LHCN-M2 (cell line): Measurements from ENCODE around the gene SREBF2. TPM values are rescaled to one million over a fixed set of nuclear protein-coding genes. Genes with fewer than 3 reads are reported as not detected.
A peak's percentile ranks its signal among the peaks of the same experiment; 100 is the strongest.

Experiments
- DNase-seq: peaks from one replicate; pipeline ENCODE4 v3.0.0-alpha.2; 2012; ENCODE audit warnings: low read depth
- total RNA-seq: library from RNA; depleted of rRNA; stranded (reverse); fragments of >200 nt; gene quantifications from 2 replicates; pipeline ENCODE4 v1.2.3, GENCODE V29; 2014

The SREBF2 gene
- total RNA-seq, 1 experiment from 2014 or later: 42.1 TPM

DNA sequence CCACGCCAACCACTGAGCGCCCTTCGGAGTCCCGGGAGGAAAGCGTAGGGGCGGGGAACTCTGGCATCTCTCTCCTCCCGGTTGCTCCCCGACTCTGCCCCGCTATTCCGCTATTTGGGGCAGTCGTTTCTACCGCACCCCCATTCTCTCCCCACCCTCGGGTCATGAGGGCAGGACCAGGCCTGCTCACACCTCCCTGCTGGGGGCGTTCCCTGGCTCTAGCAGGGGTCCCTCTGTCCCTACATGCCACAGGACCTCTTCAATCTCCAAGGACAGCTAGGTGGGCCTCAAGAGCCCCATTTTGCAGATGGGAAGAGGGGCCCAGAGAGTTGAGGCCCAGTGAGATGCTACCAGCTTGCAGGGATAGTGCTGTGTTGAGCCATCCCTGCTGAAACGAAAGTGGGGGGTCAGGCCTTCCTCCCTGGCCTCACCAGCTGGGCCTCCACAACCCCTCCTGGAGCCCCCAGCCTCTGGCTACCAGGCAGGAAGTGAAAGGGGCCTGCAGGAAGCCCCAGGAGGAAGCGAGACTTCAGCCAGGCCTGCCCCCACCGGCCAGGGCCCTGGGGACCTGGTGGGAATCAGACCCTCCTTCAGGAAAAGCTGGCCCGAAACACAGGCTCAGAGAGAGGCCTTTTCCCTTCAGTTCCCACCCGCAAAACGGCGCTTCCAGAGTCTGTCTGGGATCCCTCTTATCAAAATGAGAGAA, 87.5 kb downstream of the SREBF2 start:
- no peak for DNase-seq

DNA sequence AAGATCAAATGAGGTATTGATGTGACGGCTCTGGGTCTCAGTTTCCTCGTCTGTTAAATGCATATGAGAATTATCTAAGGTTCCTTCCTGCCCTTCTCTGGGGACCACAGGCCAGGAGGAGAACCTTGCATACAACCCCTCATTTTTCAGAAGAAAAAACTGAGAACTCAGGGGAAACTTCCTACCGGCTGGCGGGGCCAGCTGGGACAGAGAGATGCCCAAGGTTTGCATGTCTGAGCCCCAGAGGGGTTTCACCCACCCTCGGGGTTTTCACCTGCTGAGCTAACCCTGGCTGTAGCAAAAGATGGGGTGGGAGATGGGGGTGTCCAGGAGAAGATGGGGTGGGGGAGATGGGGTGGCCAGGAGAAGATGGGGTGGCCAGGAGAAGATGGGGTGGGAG, 89.4 kb downstream of the SREBF2 start:
- DNase-seq: no peak

DNA sequence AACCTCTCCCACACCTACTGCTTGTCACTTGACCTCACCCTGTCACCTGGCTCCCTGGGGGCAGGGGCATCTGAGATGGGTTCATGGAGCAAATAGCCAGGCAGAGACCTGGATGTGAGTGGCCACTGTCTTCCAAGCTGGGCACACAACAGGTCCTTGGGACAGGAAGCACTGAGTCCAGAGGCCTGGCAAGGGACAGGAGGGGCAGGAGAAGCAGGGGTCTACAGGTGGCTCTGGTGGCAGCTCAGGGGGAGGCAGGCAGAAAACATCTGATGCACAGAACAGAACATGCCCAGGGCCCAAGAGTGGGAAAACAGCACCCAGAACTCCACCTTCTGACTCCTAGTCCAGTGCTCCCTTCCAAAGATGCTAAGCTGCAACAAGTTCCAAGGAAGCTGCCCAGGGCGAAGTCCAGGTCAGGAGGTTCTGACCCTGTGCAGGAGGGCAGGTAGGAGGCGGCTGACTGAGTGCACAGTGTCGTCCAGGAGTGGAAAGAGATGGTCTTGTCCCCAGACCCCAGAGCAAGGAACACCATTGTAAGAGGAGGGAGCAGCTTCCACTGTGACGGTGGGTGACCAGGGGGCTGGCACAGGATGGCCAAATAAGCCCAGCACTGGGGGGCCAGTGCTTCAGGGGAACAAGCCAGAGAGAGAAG, 90.2 kb downstream of the SREBF2 start:
- no peak for DNase-seq

DNA sequence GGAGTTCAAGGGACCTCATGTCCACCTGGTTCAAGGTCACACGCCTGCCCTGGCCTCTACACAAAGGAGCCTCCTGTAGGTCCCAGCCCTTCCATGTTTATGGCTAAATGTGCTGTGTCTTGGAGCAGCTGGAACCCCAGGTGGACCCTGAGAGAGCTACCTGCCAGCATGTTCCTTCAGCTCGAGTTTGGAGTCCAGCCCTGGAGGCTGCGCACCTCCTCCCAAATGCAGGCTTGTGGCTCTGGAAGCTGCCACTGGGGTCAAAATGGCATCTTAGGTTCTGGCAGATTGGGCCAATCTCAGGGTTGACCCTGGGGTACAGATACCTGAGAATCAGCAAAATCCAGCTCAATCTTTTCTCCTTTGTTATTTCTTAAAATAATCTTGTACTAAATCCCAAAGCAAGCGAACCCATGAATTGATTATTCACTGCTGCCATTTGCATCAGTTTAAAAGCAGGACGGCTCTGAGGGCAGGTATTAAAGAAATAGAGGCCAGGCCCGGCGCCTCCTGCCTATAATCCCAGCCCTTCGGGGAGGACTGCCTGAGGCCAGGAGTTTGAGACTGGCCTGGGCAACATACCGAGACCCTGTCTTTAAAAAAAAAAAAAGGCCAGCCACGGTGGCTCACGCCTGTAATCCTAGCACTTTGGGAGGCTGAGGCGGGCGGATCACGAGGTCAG, 90.8 kb downstream of the SREBF2 start:
- no peak for DNase-seq

DNA sequence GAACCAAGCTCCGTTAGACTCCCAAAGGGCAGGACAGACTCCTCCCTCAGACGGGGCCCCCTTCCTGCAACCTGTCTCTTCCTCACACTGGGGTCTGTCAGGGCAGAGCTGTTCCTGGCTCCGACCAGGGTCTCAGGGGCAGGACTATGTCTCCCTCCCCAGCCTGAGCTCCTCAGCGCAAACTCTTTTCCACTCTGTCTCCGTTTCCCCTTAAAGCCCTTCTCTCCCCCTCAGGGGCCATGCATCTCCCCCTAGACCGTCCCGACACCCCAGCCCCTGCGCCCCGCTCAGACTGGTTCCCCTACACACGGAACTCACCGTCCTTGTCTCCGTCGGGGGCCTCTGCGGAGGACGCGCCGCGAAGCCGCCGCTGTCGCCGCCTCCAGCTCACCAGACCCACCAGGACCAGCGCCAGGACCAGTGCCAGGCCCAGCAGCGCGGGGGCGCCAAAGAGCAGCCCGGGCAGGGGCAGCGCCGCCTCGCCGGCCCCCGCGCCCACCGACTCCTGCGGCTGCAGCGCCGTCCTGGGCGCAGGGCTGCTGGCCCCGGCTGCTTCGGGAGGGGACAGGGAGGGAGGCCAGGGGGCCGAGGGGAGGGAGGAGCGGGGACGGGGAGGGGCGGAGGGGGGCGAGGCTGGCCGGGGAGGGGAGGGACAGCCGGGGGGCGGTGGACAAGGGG, 93.0 kb downstream of the SREBF2 start:
- DNase-seq: no peak

DNA sequence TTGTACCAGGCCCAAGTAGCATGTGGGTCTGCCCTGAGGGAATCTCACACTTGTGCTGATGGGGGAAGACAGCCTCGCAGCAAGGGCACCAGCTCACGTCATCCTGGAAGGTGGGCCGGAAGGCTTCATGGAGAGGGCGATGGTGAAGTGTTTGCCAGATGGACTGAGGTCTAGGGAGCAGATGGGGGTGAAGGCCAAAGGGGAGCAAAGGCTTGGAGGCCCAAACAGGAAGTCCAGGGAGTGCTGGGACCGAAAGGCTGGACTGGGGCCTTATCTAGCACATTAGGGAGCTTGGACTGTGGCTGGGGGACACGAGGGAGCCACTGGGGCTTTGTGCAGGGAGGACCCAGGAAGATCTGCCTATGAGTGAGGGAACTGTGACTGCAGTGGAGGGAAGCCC, 94.9 kb downstream of the SREBF2 start:
- DNase-seq: no peak

DNA sequence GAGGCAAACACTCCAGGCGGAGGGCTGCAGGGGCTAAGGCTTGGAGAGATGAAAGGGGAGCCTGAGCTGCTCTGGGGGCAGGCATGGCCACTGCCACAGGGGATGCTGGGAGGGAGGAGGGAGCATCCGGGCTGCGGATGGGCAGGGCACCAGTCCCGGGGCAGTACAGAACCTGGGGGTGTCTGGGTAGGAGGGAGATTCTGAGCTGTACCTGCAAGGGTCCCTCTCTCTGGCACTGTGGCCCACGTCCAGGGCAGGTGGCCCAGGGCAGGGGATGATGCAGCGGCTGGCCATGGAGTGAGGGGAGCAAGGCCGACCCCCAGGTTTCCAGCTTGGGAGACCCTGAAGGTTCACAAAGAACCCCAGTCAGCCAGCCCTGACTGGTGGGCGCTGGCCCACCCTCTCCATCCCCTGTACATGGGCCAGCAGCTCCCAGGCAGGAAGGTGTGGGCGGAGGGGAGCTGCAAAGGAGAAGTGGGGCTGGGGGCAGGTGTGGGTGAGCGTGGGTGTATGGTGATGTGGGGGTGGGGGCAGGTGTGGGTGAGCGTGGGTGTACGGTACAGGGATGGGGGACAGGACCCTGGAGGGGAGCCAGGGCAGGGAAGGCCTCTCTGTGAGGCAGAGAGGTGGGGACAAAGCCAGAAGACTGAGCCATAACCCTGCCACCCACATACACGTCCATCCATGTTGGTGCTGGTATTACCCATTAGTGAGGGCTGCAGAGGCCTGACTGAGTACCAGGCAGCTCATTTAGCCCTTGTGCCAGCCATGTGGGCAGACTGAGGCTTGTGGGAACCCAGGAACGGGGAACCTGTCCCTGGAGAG, 95.9 kb downstream of the SREBF2 start:
- DNase-seq: no peak

DNA sequence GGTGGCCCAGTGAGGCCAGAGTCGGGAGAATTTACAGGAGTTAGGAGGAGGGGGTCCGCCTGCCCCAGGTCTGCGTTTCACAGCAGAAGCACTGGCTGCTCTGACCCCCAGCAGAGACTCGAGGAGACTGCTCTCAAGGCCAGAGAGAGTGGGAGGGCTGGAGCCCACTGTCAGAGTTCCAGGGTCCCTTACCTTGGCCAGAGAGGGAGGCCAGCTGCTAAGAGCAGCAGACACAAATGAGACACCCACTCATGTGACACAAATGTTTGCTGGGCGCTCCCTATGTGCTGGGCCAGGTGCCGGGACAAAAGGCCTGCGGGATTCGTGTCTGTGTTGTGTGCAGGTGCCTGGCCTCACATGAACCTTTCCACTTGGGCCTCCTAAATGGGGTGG, 96.5 kb downstream of the SREBF2 start:
- DNase-seq: no peak

DNA sequence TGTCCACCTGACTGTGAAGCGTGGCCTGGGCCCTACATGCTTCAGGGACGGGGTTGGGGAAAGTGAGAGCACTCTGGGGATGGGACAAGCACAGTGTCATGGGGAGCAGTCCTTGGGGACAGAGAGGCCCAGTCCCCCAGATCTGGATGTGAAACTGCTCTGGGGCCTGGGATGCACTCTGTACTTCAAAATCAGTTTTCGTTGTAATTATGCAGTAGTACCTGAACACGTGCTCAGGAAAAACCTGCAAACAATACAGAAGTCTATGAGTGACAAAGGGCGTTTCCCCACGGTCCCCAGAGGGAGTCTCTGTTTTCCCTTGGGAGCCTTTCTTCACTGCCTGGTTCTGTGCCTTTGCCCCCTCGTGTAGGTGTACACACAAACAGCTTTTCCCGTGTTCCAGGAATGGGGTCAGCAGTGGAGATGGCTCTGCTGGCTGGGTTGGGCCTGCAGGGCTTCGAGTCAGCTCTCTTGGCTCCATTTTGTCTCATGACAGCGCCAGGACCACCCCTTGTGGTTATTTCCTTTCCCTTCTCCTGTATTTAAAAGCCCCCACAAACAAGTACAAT, 98.9 kb downstream of the SREBF2 start:
- DNase-seq: no peak

DNA sequence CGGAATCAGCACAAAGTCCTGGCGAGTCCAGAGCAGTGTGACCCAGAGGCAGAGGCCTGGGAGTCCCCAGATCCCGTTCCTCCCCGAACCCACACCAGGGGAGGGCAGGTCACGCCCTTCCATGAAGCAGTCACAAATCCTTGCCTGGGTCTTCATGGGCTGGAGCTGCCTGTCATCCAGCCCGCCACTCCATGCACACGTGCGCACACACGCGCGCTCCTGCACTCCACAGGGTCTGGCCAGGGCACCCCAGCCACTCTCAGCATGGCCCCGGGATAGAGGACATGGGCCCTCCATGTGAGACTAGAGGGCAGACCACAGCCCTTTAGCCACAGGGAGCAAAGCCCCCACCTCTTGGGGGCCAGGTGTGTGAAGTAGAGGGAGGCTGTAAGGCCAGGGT, 99.4 kb downstream of the SREBF2 start:
- no peak for DNase-seq

DNA sequence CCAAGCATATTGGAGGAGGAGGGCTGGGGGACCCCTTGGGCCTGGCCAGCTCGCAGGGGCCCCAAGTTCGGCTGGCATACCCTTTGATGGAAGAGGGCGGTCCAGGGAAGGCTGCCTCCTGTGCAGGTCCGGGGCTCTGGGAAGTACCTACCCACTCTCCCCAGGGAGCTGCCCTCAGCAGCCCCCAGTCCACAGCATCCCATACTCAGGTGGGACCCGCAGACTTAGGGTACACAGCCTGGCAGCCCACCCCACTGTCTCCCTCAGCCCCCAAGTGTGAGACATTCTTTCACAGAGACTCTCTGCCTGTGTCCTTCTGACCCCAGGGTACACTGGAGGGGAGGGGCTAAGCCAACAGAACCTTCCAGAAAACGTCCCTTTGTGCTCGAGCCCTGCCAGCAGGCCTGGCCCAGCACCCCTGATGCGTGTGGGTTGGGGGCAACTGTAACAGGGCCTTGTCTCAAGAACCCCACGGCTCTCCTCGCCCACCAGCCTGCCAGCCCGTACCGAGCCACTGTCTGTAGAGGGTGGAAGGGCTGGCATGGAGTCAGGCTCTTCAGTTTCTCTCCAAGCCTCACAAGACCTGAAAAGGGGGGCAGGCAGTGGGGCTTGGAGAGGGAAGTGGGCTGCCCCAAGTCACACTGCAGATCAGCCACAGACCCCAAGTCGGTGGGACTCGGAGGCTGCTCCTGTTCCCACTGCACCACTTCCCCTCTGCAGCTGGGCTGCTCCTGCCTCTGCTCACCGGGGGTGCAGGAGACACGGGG, 100.7 kb downstream of the SREBF2 start:
- no peak for DNase-seq

DNA sequence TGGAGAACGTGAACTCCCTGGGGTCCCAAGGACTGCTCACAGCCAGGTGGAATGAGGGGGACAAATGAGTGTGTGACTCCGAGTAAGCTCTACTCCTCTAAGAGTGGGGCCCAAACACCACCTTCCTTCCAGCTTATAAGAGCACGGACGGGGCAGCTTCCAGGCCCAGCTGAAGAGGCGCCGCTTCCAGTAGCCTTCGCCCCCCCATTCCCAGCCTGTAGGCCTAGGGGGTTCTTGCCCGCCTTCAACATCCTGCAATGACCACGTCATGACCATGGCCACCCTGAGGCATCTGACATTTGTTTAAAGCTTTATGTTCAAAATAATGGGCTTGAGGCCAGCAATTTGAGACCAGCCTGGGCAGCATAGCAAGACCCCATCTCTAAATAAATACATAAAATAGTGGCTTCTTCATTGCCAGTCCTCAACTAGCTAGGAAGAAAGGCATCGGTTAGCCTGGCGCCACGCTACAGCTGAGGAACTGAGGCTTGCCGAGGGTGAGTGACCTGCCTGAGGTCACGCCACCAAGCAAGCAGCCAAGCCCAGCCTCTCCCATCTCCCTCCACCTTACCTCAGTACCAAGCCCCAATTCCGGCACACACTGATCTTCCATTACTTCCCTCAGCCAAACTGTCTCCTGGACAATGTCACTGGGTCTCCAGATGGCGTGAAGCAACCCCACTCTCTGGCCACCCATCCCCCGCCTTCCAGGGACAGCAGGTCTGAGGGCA, 101.5 kb downstream of the SREBF2 start:
- no peak for DNase-seq

DNA sequence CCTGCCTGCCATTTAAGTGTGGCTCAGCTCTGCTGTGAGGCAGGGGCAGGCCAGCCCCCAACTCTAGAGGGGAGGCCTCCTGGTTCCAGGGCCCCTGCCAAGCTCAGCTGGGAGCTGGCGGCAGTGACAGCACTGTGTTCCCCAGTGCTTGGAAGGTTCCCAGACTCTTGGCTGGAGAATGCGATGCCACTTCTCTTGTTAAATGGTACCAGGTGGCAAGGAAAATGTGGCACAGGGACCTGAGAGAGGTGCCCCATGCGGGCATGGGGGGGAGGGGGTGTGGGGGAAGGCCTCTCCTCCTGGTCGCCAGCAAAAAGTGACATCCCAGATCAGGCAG, 102.1 kb downstream of the SREBF2 start:
- DNase-seq: no peak

DNA sequence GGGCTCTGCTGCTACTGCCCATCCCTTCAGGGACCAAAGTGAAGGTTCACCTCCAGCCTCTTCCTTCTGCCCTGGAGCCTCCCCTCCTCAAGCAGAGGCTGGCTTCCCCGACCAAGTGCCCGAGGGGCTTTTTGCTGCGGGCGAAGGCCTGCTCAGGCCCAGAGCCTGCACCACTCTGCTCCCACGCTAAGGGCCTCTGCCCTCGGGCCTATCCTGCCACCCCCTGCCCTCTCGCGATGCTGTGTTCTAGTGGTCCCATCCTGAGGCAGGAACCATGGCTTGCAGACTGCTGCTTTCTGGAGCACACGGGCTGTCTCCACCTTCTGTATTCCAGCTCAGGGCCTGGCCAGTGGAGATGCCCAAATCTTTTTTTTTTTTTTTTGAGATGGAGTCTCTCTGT, 102.6 kb downstream of the SREBF2 start:
- DNase-seq: no peak

DNA sequence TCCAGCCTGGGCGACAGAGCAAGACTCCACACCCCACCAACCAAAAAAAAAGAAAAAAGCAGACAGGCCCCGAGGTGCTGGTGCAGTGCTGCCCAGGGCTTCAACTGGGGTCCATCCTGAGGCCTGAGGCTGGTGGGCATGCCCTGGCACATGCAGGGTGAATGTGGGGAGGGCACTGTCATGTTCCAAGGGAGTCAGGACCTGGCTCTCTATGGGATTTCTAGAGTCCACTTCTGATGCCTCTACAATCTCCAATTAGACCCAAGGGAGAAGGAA, 103.9 kb downstream of the SREBF2 start:
- no peak for DNase-seq

DNA sequence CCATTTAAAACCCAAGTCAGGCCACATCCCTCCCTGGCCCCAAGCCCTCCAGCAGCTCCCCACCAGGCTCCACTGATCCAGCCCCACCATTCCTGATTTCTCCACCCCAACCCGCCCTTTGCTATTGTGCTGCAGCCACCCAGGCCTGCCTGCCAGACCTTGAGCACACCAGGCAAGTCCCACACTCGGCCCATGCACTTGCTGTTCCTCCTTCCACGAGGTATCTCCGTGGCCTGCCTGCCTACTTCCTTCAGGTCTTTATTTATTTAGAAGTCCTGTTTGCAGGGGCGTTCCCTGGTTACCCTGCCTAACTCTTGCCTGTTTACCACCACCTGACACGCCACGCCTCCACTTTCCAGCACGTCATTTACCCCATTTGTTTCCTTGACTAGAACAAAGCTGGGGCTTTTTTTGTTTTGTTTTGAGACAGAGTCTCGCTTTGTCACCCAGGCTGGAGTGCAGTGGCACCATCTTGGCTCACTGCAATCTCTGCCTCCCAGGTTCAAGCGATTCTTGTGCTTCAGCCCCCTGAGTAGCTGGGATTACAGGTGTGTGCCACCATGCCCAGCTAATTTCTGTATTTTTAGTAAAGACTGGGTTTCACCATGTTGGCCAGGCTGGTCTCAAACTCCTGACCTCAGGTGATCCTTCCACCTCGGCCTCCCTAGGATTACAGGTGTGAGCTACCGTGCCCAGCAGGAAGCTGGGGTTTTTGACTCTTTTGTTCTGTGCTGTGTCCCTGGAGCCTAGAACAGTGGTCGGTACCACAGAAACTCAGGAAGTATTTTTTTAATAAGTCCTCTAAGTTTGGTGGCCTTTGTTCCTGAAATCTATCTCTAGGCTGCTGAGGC, 107.3 kb downstream of the SREBF2 start:
- no peak for DNase-seq

DNA sequence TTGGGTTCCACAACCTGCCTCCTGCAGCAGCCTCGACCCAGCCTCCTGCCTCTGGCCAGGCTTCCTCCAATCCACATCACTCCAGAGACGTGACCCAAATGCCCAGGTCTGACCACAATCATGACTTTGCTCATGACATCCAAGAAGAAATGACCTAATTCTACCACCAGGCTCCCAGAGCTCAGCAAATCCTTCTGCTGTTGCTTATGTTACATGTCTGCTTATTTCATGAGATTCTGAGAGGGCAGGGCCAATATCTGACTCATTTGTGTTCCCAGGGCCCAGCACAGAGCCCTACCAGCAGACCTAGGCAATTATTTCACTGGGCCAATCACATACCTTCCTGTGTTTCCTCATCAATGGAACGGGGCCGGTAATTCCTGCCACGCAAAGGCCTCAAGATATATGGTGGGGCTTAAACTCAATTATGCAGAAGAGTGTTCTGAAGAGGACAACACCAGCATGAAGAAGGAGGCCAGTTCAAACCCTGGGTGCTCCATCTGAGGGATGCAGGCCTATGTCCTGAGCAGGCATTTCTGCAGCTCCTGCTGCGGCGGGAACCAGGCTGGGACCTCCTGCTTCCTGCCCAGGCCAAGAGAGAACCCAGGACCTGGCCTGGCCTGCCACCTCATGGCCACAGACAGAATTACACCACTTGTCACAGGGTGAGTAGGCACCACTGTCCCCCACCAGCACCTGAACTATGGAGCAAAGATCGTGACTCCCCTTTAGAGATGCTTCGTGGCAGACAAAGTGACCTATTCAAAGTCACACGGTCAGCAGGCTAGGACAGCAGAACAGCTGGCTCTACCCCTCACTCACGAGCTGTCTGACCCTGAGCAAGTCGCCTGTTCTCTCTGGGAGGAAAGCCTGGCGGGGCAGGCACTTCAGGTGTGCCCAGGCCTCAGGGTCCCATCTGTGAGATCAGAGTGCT, 108.2 kb downstream of the SREBF2 start:
- DNase-seq: peak; percentile 91

DNA sequence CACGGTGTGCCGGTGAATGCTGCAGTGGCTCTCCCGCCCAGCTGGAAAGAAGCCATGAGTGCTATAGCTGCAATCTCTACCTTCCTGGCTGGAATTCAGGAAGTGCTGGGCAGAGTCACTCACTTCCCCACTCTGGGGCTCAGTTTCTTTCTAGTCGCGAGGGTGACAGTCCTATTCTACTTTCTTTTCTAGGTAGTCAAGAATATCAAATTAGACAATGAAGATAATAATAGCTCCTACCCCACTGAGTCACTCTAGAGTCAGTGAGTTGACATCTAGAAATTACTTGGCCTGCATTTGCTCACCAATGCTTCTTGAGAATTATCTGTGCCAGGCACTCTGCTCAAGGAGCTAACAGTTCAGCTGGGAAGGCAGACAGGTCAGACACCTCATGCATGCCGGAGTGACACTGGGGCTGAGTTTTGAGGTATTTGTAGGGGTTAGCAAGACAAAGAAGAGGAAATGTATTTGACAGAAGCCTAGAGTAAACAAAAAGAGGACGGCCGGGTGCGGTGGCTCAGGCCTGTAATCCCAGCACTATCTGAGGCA, 110.8 kb downstream of the SREBF2 start:
- DNase-seq: no peak
